ENCODE measurements around the gene RNF20. TPM values are rescaled to one million over a fixed set of nuclear protein-coding genes. Genes with fewer than 3 reads are reported as not detected.
"Not testable (repeated sequence)": the region's sequence is repeated elsewhere in the genome, so short reads cannot be mapped to it uniquely, and the experiment has no call there.

Gene RNF20
- total and polyA plus RNA-seq, 3 experiments from 2014 or later, result 42.5 to 53.5 (median 46.8) TPM

DNA sequence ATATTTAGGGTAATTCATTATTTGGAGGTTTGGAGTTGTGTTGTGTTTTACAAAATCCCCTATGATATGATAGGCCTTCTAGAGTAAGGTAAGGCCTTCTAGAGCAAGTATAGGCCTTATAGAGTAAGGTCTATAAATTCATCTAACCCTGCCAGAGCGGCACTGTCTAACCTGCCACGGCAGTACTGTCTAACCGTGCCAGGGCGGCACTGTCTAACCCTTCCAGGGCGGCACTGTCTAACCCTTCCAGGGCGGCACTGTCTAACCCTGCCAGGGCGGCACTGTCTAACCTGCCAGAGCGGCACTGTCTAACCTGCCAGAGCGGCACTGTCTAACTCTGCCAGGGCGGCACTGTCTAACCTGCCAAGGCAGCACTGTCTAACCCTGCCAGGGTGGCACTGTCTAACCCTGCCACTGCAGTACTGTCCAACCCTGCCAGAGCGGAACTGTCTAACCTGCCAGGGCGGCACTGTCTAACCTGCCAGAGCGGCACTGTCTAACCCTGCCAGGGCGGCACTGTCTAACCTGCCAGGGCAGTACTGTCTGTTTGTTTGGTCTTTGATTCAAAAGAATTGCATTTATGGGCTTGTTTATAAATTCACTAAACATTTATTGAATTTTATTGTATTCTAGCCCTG is 9.6 kb downstream of the RNF20 start:
- CTCF ChIA-PET, result no interaction called here
- Mint-ChIP-seq H3K27me3 (no peaks in the 10 kb centered on the region), H3K27ac (no peak overlapping the region), H3K4me3 (no peak overlapping the region), H3K36me3 (peaks cover 19 to 56% (median 26%) of the 10 kb centered on the region in 3 donors), H3K4me1 (peaks cover 0 to 4% (median 0%) of the 10 kb centered on the region in 3 donors), H3K9me3 (no peaks in the 10 kb centered on the region)
- Histone ChIP-seq H3K36me3 (ENCODE audit: insufficient read depth, low read length) (peaks cover 40% of the 10 kb centered on the region), H3K4me1 (ENCODE audit: insufficient read depth, low read length) (no peaks in the 10 kb centered on the region), H3K27ac (ENCODE audit: low read depth, low read length) (no peak overlapping the region), H3K27me3 (ENCODE audit: insufficient read depth, low read length, poor library complexity, severe bottlenecking) (no peaks in the 10 kb centered on the region), H3K4me3 (ENCODE audit: low read length) (no peak overlapping the region), H3K9me3 (ENCODE audit: low read length) (no peaks in the 10 kb centered on the region)
- no peak for DNase-seq
- POLR2A ChIA-PET, result no interaction called here

DNA sequence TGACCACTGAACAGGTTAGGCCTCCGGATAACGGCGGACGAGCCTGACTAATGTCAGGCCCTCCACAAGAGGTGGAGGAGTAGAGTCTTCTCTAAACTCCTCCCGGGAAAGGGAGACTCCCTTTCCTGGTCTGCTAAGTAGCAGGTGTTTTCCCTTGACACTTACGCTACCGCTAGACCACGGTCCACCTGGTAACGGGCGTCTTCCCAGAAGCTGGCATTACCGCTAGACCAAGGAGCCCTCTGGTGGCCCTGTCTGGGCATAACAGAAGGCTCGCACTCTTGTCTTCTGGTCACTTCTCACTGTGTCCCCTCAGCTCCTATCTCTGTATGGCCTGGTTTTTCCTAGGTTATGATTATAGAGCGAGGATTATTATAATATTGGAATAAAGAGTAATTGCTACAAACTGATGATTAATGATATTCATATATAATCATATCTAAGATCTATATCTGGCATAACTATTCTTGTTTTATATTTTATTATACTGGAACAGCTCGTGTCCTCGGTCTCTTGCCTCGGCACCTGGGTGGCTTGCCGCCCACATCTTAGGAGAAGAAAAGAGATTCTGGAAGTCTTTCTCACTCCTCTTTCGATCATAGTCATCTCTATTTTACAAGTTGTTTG is 15.9 kb downstream of the RNF20 start:
- POLR2A ChIA-PET, result not testable (repeated sequence)

DNA sequence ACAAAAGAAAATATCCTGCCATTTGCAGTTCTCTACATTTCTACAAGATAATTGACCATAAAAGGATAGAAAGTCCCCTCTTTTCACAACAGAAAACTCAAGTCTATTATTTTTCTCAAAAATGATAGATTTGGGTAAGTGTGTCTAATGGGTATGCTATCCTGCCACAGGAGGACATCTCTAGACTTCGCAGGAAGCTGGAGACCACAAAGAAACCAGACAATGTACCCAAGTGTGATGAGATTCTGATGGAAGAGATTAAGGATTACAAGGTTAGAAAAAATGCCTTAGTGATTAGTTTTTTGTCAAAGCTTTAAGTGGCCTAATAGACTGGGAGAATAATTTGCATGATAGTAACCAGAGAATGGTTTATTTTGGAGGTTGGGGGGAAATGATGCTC is 28.1 kb downstream of the RNF20 start:
- ChIA-PET CTCF (no interaction called here), POLR2A (no interaction called here)
- H3K27ac ChIP-seq (ENCODE audit: low read depth, low read length), result no peak overlapping the region
- H3K9me3 Mint-ChIP-seq, result peaks cover 0 to 4% (median 0%) of the 10 kb centered on the region in 5 donors
- peaks cover 34 to 37% (median 35%) of the 10 kb centered on the region in 3 donors for H3K4me1 Mint-ChIP-seq
- H3K4me1 ChIP-seq (ENCODE audit: insufficient read depth, low read length), result peaks cover 4% of the 10 kb centered on the region
- H3K36me3 ChIP-seq (ENCODE audit: insufficient read depth, low read length), result peaks cover 37% of the 10 kb centered on the region
- peak overlapping the region in 5 of 8 donors; percentile 32 to 72 (median 47) for H3K27ac Mint-ChIP-seq
- H3K9me3 ChIP-seq (ENCODE audit: low read length), result no peaks in the 10 kb centered on the region
- DNase-seq, result no peak
- H3K27me3 Mint-ChIP-seq, result no peaks in the 10 kb centered on the region
- H3K4me3 ChIP-seq (ENCODE audit: low read length), result no peak overlapping the region
- peaks cover 50 to 93% (median 54%) of the 10 kb centered on the region in 3 donors for H3K36me3 Mint-ChIP-seq
- peak overlapping the region in 1 of 7 donors; percentile 2 for H3K4me3 Mint-ChIP-seq
- H3K27me3 ChIP-seq (ENCODE audit: insufficient read depth, low read length, poor library complexity, severe bottlenecking), result no peaks in the 10 kb centered on the region

More for the DNA sequence above, 15.9 kb downstream of the RNF20 start:
- H3K27ac Mint-ChIP-seq; H3K9me3 ChIP-seq (ENCODE audit: low read length); H3K4me1 ChIP-seq (ENCODE audit: insufficient read depth, low read length); H3K27ac ChIP-seq (ENCODE audit: low read depth, low read length); H3K27me3 ChIP-seq (ENCODE audit: insufficient read depth, low read length, poor library complexity, severe bottlenecking); H3K4me1 Mint-ChIP-seq; H3K9me3 Mint-ChIP-seq; DNase-seq; H3K4me3 ChIP-seq (ENCODE audit: low read length); CTCF ChIA-PET; H3K4me3 Mint-ChIP-seq; H3K27me3 Mint-ChIP-seq: not testable (repeated sequence)
- peaks cover 75% of the 10 kb centered on the region for H3K36me3 ChIP-seq (ENCODE audit: insufficient read depth, low read length)
- H3K36me3 Mint-ChIP-seq, result peaks cover 33 to 95% (median 57%) of the 10 kb centered on the region in 3 donors

GRCh38 chr9:101562966-101563365 is 29.3 kb downstream of the RNF20 start:
- H3K9me3 ChIP-seq (ENCODE audit: low read length), result no peaks in the 10 kb centered on the region
- Mint-ChIP-seq H3K4me3 (no peak overlapping the region), H3K9me3 (peaks cover 0 to 4% (median 0%) of the 10 kb centered on the region in 5 donors), H3K27ac (no peak overlapping the region), H3K27me3 (no peaks in the 10 kb centered on the region), H3K4me1 (peaks cover 31 to 48% (median 43%) of the 10 kb centered on the region in 3 donors), H3K36me3 (peaks cover 43 to 92% (median 43%) of the 10 kb centered on the region in 3 donors)
- H3K27ac ChIP-seq (ENCODE audit: low read depth, low read length), result no peak overlapping the region
- H3K4me3 ChIP-seq (ENCODE audit: low read length), result no peak overlapping the region
- ChIA-PET CTCF (no interaction called here), POLR2A (no interaction called here)
- no peak for DNase-seq
- H3K36me3 ChIP-seq (ENCODE audit: insufficient read depth, low read length), result peaks cover 33% of the 10 kb centered on the region
- H3K4me1 ChIP-seq (ENCODE audit: insufficient read depth, low read length), result peaks cover 14% of the 10 kb centered on the region
- no peaks in the 10 kb centered on the region for H3K27me3 ChIP-seq (ENCODE audit: insufficient read depth, low read length, poor library complexity, severe bottlenecking)

DNA sequence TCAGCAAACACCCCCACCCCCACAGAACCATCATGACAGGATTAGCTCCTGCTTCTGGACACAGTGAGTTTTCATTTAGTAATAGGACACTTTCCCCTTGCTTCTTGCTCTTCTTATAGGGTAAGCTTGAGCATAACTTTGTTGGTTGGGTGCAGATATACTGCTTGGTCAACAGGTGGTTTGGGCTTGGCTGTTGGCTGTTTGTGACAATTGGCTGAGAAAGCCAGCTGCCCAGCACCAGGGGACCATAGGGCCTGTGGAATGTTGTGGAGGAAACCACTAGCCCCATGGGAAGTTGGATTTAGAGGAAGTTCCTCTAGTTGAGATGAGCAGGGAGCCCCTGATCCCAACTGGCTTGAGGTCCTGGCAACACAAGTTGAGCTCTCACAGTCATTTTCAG is 30.6 kb downstream of the RNF20 start:
- Mint-ChIP-seq H3K27ac (peak overlapping the region in 1 of 8 donors; percentile 68), H3K27me3 (no peaks in the 10 kb centered on the region), H3K9me3 (no peaks in the 10 kb centered on the region), H3K4me3 (no peak overlapping the region), H3K4me1 (peaks cover 22 to 42% (median 40%) of the 10 kb centered on the region in 3 donors), H3K36me3 (peaks cover 36 to 89% (median 37%) of the 10 kb centered on the region in 3 donors)
- CTCF ChIA-PET, result interaction anchor here (0.6 kb wide), 1 partner anchor 10 kb away, joined by 3 read pairs; no protein-coding TSS in a partner anchor
- H3K4me1 ChIP-seq (ENCODE audit: insufficient read depth, low read length), result peaks cover 24% of the 10 kb centered on the region
- no peak for DNase-seq
- H3K27ac ChIP-seq (ENCODE audit: low read depth, low read length), result no peak overlapping the region
- no peak overlapping the region for H3K4me3 ChIP-seq (ENCODE audit: low read length)
- H3K27me3 ChIP-seq (ENCODE audit: insufficient read depth, low read length, poor library complexity, severe bottlenecking), result no peaks in the 10 kb centered on the region
- H3K36me3 ChIP-seq (ENCODE audit: insufficient read depth, low read length), result peaks cover 29% of the 10 kb centered on the region
- POLR2A ChIA-PET, result no interaction called here
- no peaks in the 10 kb centered on the region for H3K9me3 ChIP-seq (ENCODE audit: low read length)

DNA sequence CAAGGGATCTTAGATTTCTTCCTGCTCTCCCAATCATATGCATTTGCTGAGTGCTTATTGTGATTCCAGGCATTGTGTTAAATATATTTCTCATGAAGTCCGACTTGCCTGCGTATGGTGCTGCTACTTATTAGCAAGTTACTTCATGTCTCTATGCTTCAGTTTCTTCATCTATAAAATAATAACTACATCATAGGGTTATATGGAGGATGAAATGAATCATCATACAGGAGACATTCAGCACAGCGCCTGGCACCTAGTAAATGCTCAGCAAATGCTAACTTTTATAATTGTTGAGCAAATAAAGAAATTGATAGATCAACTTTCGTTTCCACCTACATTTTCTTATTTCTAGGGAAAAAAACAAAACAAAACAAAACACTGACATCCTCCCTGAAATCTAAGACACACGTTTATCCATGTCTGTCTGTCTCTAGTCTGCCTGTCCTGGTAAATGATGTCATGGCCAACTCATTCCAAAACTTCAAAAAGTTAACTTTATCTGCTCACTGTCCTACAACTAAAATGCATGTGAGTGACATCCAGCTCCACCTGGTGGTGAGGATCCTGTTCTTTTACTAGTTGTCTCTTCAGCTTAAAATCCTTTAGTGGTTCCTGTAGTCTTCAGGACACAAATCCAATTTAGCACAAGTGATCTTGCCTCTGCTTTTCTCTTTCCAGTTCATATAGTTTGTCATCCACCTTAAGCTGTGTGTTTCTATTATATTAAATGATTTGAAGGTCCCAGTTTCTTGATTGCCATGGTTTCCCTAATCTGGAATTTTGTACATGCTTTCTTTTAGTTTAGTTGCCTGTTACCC is 33.5 kb downstream of the RNF20 start:
- Histone ChIP-seq H3K4me3 (ENCODE audit: low read length) (no peak overlapping the region), H3K4me1 (ENCODE audit: insufficient read depth, low read length) (peaks cover 46% of the 10 kb centered on the region), H3K27me3 (ENCODE audit: insufficient read depth, low read length, poor library complexity, severe bottlenecking) (no peaks in the 10 kb centered on the region), H3K36me3 (ENCODE audit: insufficient read depth, low read length) (peaks cover 14% of the 10 kb centered on the region), H3K27ac (ENCODE audit: low read depth, low read length) (no peak overlapping the region), H3K9me3 (ENCODE audit: low read length) (no peaks in the 10 kb centered on the region)
- Mint-ChIP-seq H3K36me3 (peaks cover 15 to 71% (median 23%) of the 10 kb centered on the region in 3 donors), H3K27ac (peak overlapping the region in 3 of 8 donors; percentile 3 to 5 (median 3)), H3K27me3 (no peaks in the 10 kb centered on the region), H3K9me3 (no peaks in the 10 kb centered on the region), H3K4me1 (peaks cover 21 to 45% (median 44%) of the 10 kb centered on the region in 3 donors), H3K4me3 (no peak overlapping the region)
- POLR2A ChIA-PET, result interaction anchor here (1.0 kb wide), 1 partner anchor 34 kb away, joined by 3 read pairs; the partner anchor contains the start of gene RNF20
- DNase-seq, result peak in 1 of 5 donors; percentile 31
- CTCF ChIA-PET, result interaction anchor here (1.0 to 1.3 kb wide), 2 partner anchors 25 to 30 kb away, joined by 3 read pairs; no protein-coding TSS in a partner anchor

- Mint-ChIP-seq H3K4me3 (no peak overlapping the region), H3K4me1 (peaks cover 24 to 50% (median 50%) of the 10 kb centered on the region in 3 donors)
- POLR2A ChIA-PET, result interaction anchor here (1.0 kb wide), 1 partner anchor 34 kb away, joined by 3 read pairs; the partner anchor contains the start of gene RNF20
Observed at GRCh38 chr9:101567725-101568350, 34.2 kb downstream of the RNF20 start.

More at GRCh38 chr9:101567725-101568350, 34.2 kb downstream of the RNF20 start:
- CTCF ChIA-PET, result interaction anchor here (1.0 to 1.3 kb wide), 2 partner anchors 25 to 30 kb away, joined by 3 read pairs; no protein-coding TSS in a partner anchor
- H3K36me3 Mint-ChIP-seq, result peaks cover 15 to 63% (median 19%) of the 10 kb centered on the region in 3 donors
- no peaks in the 10 kb centered on the region for H3K27me3 Mint-ChIP-seq
- no peaks in the 10 kb centered on the region for H3K9me3 Mint-ChIP-seq
- no peak for DNase-seq
- H3K27ac Mint-ChIP-seq, result peak overlapping the region in 3 of 8 donors; percentile 3 to 54 (median 4)
- peaks cover 54% of the 10 kb centered on the region for H3K4me1 ChIP-seq (ENCODE audit: insufficient read depth, low read length)
- no peaks in the 10 kb centered on the region for H3K27me3 ChIP-seq (ENCODE audit: insufficient read depth, low read length, poor library complexity, severe bottlenecking)
- no peak overlapping the region for H3K27ac ChIP-seq (ENCODE audit: low read depth, low read length)
- H3K9me3 ChIP-seq (ENCODE audit: low read length), result no peaks in the 10 kb centered on the region
- H3K4me3 ChIP-seq (ENCODE audit: low read length), result no peak overlapping the region
- peaks cover 7% of the 10 kb centered on the region for H3K36me3 ChIP-seq (ENCODE audit: insufficient read depth, low read length)

All from CD8-positive, alpha-beta memory T cell (primary cell).